ENCODE measurements around the gene PTPN1. TPM values are rescaled to one million over a fixed set of nuclear protein-coding genes. Genes with fewer than 3 reads are reported as not detected.

Gene PTPN1
- total RNA-seq, 1 donor from 2014 or later: 38.1 TPM

GRCh38 chr20:50585214-50585613, 75.0 kb downstream of the PTPN1 start:
- TF ChIP-seq EZH2phosphoT487 (IDR thresholded peaks at IDR 0.05): no peak
- TF ChIP-seq EZH2 (IDR thresholded peaks at IDR 0.05): no peak
- no peak for TF ChIP-seq CTCF (IDR thresholded peaks at IDR 0.05)
- H3F3A ChIP-seq (ENCODE audit: low read depth): no peaks in the 10 kb centered on the region
- no peak overlapping the region for H3K9ac ChIP-seq
- no peaks in the 10 kb centered on the region for H3K79me2 ChIP-seq (ENCODE audit: low read depth)
- H3K4me1 ChIP-seq: peaks cover 10% of the 10 kb centered on the region
- no peaks in the 10 kb centered on the region for H3K9me3 ChIP-seq (ENCODE audit: low read depth)
- Mint-ChIP-seq H3K4me3 (no peak overlapping the region), H3K9me3 (no peaks in the 10 kb centered on the region), H3K27me3 (ENCODE audit: insufficient read depth, low read depth) (no peaks in the 10 kb centered on the region), H3K27ac (peak overlapping the region; percentile 57), H3K36me3 (peaks cover 18% of the 10 kb centered on the region), H3K4me1 (no peaks in the 10 kb centered on the region)
- peaks cover 6% of the 10 kb centered on the region for H4K20me1 ChIP-seq (ENCODE audit: low read depth)
- no peak overlapping the region for H3K27ac ChIP-seq
- no peaks in the 10 kb centered on the region for H3K36me3 ChIP-seq
- DNase-seq (ENCODE audit: low spot score): no peak
- no peak overlapping the region for H2AFZ ChIP-seq (replicated peaks)
- no peak overlapping the region for H3K4me2 ChIP-seq
- H3K27me3 ChIP-seq: no peaks in the 10 kb centered on the region
- H3K4me3 ChIP-seq: no peak overlapping the region

- no peaks in the 10 kb centered on the region for H3K4me1 Mint-ChIP-seq
- H3K27ac Mint-ChIP-seq: no peak overlapping the region
- Histone ChIP-seq H4K20me1 (ENCODE audit: low read depth) (peaks cover 5% of the 10 kb centered on the region), H3F3A (ENCODE audit: low read depth) (no peaks in the 10 kb centered on the region), H3K4me3 (no peak overlapping the region), H3K4me2 (no peak overlapping the region), H3K27ac (no peak overlapping the region), H3K36me3 (no peaks in the 10 kb centered on the region), H3K9ac (no peak overlapping the region), H3K4me1 (peaks cover 10% of the 10 kb centered on the region), H3K27me3 (no peaks in the 10 kb centered on the region), H2AFZ (replicated peaks) (no peak overlapping the region), H3K79me2 (ENCODE audit: low read depth) (no peaks in the 10 kb centered on the region), H3K9me3 (ENCODE audit: low read depth) (no peaks in the 10 kb centered on the region)
- no peak for DNase-seq (ENCODE audit: low spot score)
- H3K4me3 Mint-ChIP-seq: no peak overlapping the region
- H3K9me3 Mint-ChIP-seq: no peaks in the 10 kb centered on the region
- H3K36me3 Mint-ChIP-seq: peaks cover 15% of the 10 kb centered on the region
- no peaks in the 10 kb centered on the region for H3K27me3 Mint-ChIP-seq (ENCODE audit: insufficient read depth, low read depth)
- TF ChIP-seq EZH2phosphoT487 (IDR thresholded peaks at IDR 0.05) (no peak), EZH2 (IDR thresholded peaks at IDR 0.05) (no peak), CTCF (IDR thresholded peaks at IDR 0.05) (no peak)
Observed at GRCh38 chr20:50585678-50586077, 75.5 kb downstream of the PTPN1 start.

- no peak overlapping the region for H3K4me3 Mint-ChIP-seq
- H3K36me3 Mint-ChIP-seq: peaks cover 15% of the 10 kb centered on the region
- H3K36me3 ChIP-seq: no peaks in the 10 kb centered on the region
- no peak overlapping the region for H3K27ac Mint-ChIP-seq
- no peak overlapping the region for H3K27ac ChIP-seq
- H3K4me1 ChIP-seq: peaks cover 7% of the 10 kb centered on the region
- DNase-seq (ENCODE audit: low spot score): no peak
- no peak overlapping the region for H2AFZ ChIP-seq (replicated peaks)
- H3K9ac ChIP-seq: no peak overlapping the region
- no peaks in the 10 kb centered on the region for H3F3A ChIP-seq (ENCODE audit: low read depth)
- H3K9me3 ChIP-seq (ENCODE audit: low read depth): no peaks in the 10 kb centered on the region
- H3K27me3 ChIP-seq: no peaks in the 10 kb centered on the region
- no peaks in the 10 kb centered on the region for H3K27me3 Mint-ChIP-seq (ENCODE audit: insufficient read depth, low read depth)
- H4K20me1 ChIP-seq (ENCODE audit: low read depth): no peaks in the 10 kb centered on the region
- H3K4me2 ChIP-seq: no peak overlapping the region
- no peaks in the 10 kb centered on the region for H3K4me1 Mint-ChIP-seq
- no peaks in the 10 kb centered on the region for H3K9me3 Mint-ChIP-seq
- TF ChIP-seq EZH2 (IDR thresholded peaks at IDR 0.05): no peak
- TF ChIP-seq CTCF (IDR thresholded peaks at IDR 0.05): no peak
- no peak for TF ChIP-seq EZH2phosphoT487 (IDR thresholded peaks at IDR 0.05)
- H3K79me2 ChIP-seq (ENCODE audit: low read depth): no peaks in the 10 kb centered on the region
- no peak overlapping the region for H3K4me3 ChIP-seq
Observed at GRCh38 chr20:50586531-50587232, 76.5 kb downstream of the PTPN1 start.

All from neural progenitor cell (in vitro differentiated cells).